Chondrocyte (in vitro differentiated cells): ENCODE data around the gene BZW1. TPM values are rescaled to one million over a fixed set of nuclear protein-coding genes. Genes with fewer than 3 reads are reported as not detected.

Experiments
- DNase-seq: peaks from one replicate; pipeline ENCODE4 v3.0.0; 2021; ENCODE audit warnings: mixed read lengths, low spot score
- H3K27ac Mint-ChIP-seq: one replicate; pipeline ENCODE4 v1.8.0; 2021; ENCODE audit warnings: mild to moderate bottlenecking, moderate library complexity, mixed read lengths; ENCODE audit not compliant: unreplicated experiment
- H3K27me3 Mint-ChIP-seq: 2 replicates; pipeline ENCODE4 v1.8.0; 2021; ENCODE audit warnings: low read depth, mixed read lengths
- H3K36me3 Mint-ChIP-seq: 2 replicates; pipeline ENCODE4 v1.8.0; 2021; ENCODE audit warnings: low read depth, mixed read lengths
- H3K4me1 Mint-ChIP-seq: 2 replicates; pipeline ENCODE4 v1.8.0; 2021; ENCODE audit warnings: low read depth, mild to moderate bottlenecking, mixed read lengths
- H3K4me3 Mint-ChIP-seq: one replicate; pipeline ENCODE4 v1.8.0; 2021; ENCODE audit warnings: mild to moderate bottlenecking, moderate library complexity, mixed read lengths; ENCODE audit not compliant: unreplicated experiment
- H3K9me3 Mint-ChIP-seq: 2 replicates; pipeline ENCODE4 v1.8.0; 2021; ENCODE audit warnings: low read depth, mixed read lengths
- CTCF ChIP-seq: fragments of 200-600 bp; sonication (generic); IDR thresholded peaks from 2 replicates; pipeline ENCODE4 v1.5.0; 2021; ENCODE audit warnings: antibody characterized with exemption, mild to moderate bottlenecking, moderate library complexity
- total RNA-seq: library from RNA; stranded (reverse); gene quantifications from 3 replicates; pipeline ENCODE4 v1.2.1, GENCODE V29; 2021

BZW1 gene
- total RNA-seq, 1 donor from 2014 or later: 194 TPM

- no peaks in the 10 kb centered on the region for H3K27me3 Mint-ChIP-seq
These were observed 34.4 kb upstream of the BZW1 start for GRCh38 chr2:200777275-200777674.

GRCh38 chr2:200778038-200778437, 33.7 kb upstream of the BZW1 start:
- Mint-ChIP-seq H3K27ac (peak overlapping the region; percentile 36), H3K4me1 (peaks cover 24% of the 10 kb centered on the region), H3K4me3 (no peak overlapping the region), H3K27me3 (no peaks in the 10 kb centered on the region), H3K36me3 (no peaks in the 10 kb centered on the region), H3K9me3 (peaks cover 2% of the 10 kb centered on the region)
- no peak for TF ChIP-seq CTCF
- DNase-seq: no peak

More at GRCh38 chr2:200777275-200777674, 34.4 kb upstream of the BZW1 start:
- no peak overlapping the region for H3K4me3 Mint-ChIP-seq
- H3K9me3 Mint-ChIP-seq: peaks cover 5% of the 10 kb centered on the region
- no peak for TF ChIP-seq CTCF
- no peak for DNase-seq
- peaks cover 21% of the 10 kb centered on the region for H3K4me1 Mint-ChIP-seq
- H3K27ac Mint-ChIP-seq: no peak overlapping the region
- H3K36me3 Mint-ChIP-seq: no peaks in the 10 kb centered on the region

- Mint-ChIP-seq H3K27me3 (no peaks in the 10 kb centered on the region), H3K36me3 (no peaks in the 10 kb centered on the region), H3K9me3 (no peaks in the 10 kb centered on the region), H3K4me3 (no peak overlapping the region), H3K4me1 (peaks cover 24% of the 10 kb centered on the region), H3K27ac (no peak overlapping the region)
- no peak for TF ChIP-seq CTCF
- DNase-seq: no peak
These were observed 32.5 kb upstream of the BZW1 start for GRCh38 chr2:200779214-200779613.

- TF ChIP-seq CTCF: no peak
- Mint-ChIP-seq H3K4me3 (no peak overlapping the region), H3K4me1 (peaks cover 40% of the 10 kb centered on the region), H3K9me3 (no peaks in the 10 kb centered on the region), H3K27me3 (no peaks in the 10 kb centered on the region), H3K36me3 (no peaks in the 10 kb centered on the region), H3K27ac (no peak overlapping the region)
- DNase-seq: no peak
These were observed 30.1 kb upstream of the BZW1 start for GRCh38 chr2:200781616-200782015.

- DNase-seq: no peak
- Mint-ChIP-seq H3K4me3 (no peak overlapping the region), H3K9me3 (no peaks in the 10 kb centered on the region), H3K4me1 (peaks cover 46% of the 10 kb centered on the region), H3K27ac (no peak overlapping the region), H3K27me3 (no peaks in the 10 kb centered on the region), H3K36me3 (no peaks in the 10 kb centered on the region)
- no peak for TF ChIP-seq CTCF
These were observed 29.5 kb upstream of the BZW1 start for GRCh38 chr2:200782251-200782650.
